Suprapubic skin (tissue), 4 donors: Measurements from ENCODE around the gene MDP1. TPM values are rescaled to one million over a fixed set of nuclear protein-coding genes. Genes with fewer than 3 reads are reported as not detected.
A peak's percentile ranks its signal among the peaks of the same experiment; 100 is the strongest.

Source experiments
- DNase-seq, 2 donors: peaks; one replicate each; pipeline ENCODE4 v3.0.0-alpha.2; 2019; ENCODE audit warnings: low spot score in 2 of 2
- H3K27ac ChIP-seq: fragments of 200-600 bp; sonication (generic); one replicate; pipeline ENCODE4 v1.5.1; 2019
- H3K27me3 ChIP-seq: fragments of 200-600 bp; sonication (generic); one replicate; pipeline ENCODE4 v1.5.1; 2019
- H3K36me3 ChIP-seq: fragments of 200-600 bp; sonication (generic); one replicate; pipeline ENCODE4 v1.5.1; 2019
- H3K4me1 ChIP-seq: fragments of 200-600 bp; sonication (generic); one replicate; pipeline ENCODE4 v1.5.1; 2019
- H3K4me3 ChIP-seq: fragments of 200-600 bp; sonication (generic); one replicate; pipeline ENCODE4 v1.5.1; 2019; ENCODE audit warnings: mild to moderate bottlenecking
- H3K9me3 ChIP-seq: fragments of 200-600 bp; sonication (generic); one replicate; pipeline ENCODE4 v1.5.1; 2019
- EP300 ChIP-seq: sonication (generic); formaldehyde crosslinking; IDR thresholded peaks from one replicate; pipeline ENCODE4 v1.6.1; 2017; ENCODE audit warnings: antibody characterized with exemption
- POLR2A ChIP-seq, 2 donors: fragments of 450-650 bp; IDR thresholded peaks; one replicate each; pipeline ENCODE4 v1.6.1; 2017; ENCODE audit warnings: antibody characterized with exemption in 2 of 2, mild to moderate bottlenecking in 2 of 2, moderate library complexity in 2 of 2
- POLR2AphosphoS5 ChIP-seq, 3 donors: sonication (generic); formaldehyde crosslinking; IDR thresholded peaks; one replicate each; pipeline ENCODE4 v1.6.1; 2017; ENCODE audit warnings: antibody characterized with exemption in 3 of 3
- WGBS: methylation state at CpG from one replicate; pipeline ENCODE4 v1.1.5; 2018; 5-methylcytosine and 5-hydroxymethylcytosine counted together
- total RNA-seq, 4 donors: library from RNA; depleted of rRNA; stranded (reverse); fragments of >200 nt; gene quantifications; one replicate each; pipeline ENCODE4 v1.1.0, GENCODE V29; 2016
- TF ChIP-seq, protein P1 (sequence below), 2 donors: fragments of 200-600 bp in 1 of 2; fragments of 450-650 bp in 1 of 2; sonication (generic) in 1 of 2; IDR thresholded peaks; one replicate each; pipeline ENCODE4 v1.5.1; 2016 to 2019; ENCODE audit warnings: antibody characterized with exemption in 2 of 2, mild to moderate bottlenecking in 1 of 2, moderate library complexity in 1 of 2

MDP1 gene
- total RNA-seq, result 10 to 100 TPM; 10.9 to 18.2 (median 11.5) TPM

DNA sequence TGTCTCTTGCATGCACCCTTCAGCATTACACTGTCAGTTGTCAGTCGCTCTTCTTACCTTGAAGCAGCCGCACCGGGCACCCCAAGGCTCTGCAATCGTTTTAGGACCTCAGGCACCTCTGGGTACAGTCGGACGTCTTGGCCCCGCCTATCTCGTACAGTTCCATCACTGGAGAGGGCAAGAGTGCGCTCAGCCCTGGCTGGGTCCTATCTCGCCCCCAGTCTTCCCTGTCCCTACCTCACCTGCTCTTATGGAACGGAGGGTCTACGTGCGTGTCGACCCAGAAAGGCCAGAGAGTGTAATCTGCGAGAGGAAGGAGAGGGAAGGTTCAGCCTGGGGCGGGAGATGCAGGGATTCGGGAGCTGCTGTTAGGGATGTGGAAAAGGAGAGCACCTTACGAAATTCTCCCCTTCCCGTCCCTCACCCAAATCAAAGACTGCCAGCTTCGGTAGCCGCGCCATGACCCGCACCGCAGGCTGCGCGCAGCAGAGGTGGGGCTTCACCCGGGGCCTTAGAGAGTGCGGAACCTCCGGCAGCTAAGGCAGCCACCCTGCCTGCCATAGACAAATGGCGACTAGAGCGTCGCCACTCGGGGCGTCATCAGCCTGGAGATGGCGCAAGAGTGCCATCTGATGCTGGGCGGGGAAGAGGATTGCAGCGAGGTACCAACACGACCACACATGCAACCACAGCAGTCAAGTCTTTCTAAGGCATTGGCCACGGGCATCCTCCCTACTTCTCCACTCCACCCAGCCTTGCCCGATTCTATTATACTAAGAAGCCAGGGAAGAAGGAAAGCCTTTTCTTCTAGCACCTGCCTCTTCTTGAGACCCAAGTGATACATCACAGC, at the start of gene MDP1:
Gene MDP1, minus strand, starts transcription at position 572 of the 850 bp plus-strand sequence. Its CDS starts 111 bp downstream, at position 461.
- WGBS, result under 1% methylated on average over 39 of the region's 40 CpGs
- peak; percentile 90 to 91 for DNase-seq

DNA sequence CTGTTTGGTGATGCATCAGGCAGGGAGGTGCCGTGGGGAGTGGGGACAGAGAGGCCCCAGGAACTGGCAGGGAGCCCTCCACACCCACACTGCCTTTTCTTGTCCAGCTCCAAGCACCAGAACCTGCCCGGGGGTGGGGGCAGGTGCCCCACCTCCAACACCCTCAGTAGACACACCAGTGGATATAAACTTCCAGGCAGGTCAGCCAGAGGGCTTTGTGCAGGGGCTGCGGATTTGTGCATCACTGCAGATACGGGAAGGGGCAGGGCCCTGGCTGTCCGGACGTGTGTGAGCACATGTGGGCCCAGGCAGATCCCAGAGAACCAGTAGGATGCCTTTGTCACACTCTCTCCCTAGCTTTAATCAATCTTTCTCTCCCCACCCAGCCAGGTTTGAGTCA, 48.4 kb upstream of the MDP1 start:
- 41% methylated on average over 4 of the region's 6 CpGs for WGBS
- peak in 1 of 2 donors; percentile 66 for DNase-seq
- peak overlapping the region; percentile 43 for H3K27ac ChIP-seq
- peaks cover 42% of the 10 kb centered on the region for H3K36me3 ChIP-seq
- peaks cover 27% of the 10 kb centered on the region for H3K4me1 ChIP-seq
- TF ChIP-seq, protein P1, sequence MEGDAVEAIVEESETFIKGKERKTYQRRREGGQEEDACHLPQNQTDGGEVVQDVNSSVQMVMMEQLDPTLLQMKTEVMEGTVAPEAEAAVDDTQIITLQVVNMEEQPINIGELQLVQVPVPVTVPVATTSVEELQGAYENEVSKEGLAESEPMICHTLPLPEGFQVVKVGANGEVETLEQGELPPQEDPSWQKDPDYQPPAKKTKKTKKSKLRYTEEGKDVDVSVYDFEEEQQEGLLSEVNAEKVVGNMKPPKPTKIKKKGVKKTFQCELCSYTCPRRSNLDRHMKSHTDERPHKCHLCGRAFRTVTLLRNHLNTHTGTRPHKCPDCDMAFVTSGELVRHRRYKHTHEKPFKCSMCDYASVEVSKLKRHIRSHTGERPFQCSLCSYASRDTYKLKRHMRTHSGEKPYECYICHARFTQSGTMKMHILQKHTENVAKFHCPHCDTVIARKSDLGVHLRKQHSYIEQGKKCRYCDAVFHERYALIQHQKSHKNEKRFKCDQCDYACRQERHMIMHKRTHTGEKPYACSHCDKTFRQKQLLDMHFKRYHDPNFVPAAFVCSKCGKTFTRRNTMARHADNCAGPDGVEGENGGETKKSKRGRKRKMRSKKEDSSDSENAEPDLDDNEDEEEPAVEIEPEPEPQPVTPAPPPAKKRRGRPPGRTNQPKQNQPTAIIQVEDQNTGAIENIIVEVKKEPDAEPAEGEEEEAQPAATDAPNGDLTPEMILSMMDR (IDR thresholded peaks at IDR 0.05), result no peak
- TF ChIP-seq POLR2AphosphoS5 (IDR thresholded peaks at IDR 0.05), result no peak
- TF ChIP-seq POLR2A (IDR thresholded peaks at IDR 0.05), result no peak
- TF ChIP-seq EP300, result no peak
- no peaks in the 10 kb centered on the region for H3K9me3 ChIP-seq
- no peaks in the 10 kb centered on the region for H3K27me3 ChIP-seq
- H3K4me3 ChIP-seq, result no peak overlapping the region

More for the DNA sequence above, at the start of gene MDP1:
- TF ChIP-seq POLR2A (IDR thresholded peaks at IDR 0.05), result peak; percentile 9 to 63
- TF ChIP-seq POLR2AphosphoS5 (IDR thresholded peaks at IDR 0.05), result peak; percentile 45 to 90 (median 90)
- TF ChIP-seq EP300, result no peak
- TF ChIP-seq, protein P1 (IDR thresholded peaks at IDR 0.05), result peak in 1 of 2 donors; percentile 60
- peaks cover 13% of the 10 kb centered on the region for H3K36me3 ChIP-seq
- H3K27ac ChIP-seq, result peak within 1 kb of the TSS; percentile 89
- H3K27me3 ChIP-seq, result no peaks in the 10 kb centered on the region
- peaks cover 35% of the 10 kb centered on the region for H3K4me1 ChIP-seq
- H3K4me3 ChIP-seq, result peak within 1 kb of the TSS; percentile 71
- no peaks in the 10 kb centered on the region for H3K9me3 ChIP-seq

DNA sequence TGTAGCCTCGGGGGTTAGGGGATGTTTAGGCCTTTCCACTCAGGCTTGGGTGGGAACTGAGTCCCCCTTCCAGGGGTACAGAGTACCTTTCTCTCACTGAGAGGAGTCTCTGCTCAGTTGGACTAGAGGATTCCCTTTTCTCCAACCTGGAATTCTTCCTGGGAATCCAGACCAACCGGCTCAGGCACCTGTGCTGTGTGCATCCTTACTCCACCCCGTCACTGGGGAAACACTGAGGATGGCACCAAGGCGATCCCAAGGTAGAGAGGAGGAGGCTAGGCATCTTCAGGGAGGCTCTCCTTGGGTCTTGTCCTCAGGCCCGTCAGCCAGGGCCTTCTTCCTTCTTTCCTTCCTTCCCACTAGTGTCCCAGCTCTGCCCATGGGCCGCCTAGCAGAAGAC, 48.0 kb upstream of the MDP1 start:
- H3K27ac ChIP-seq, result peak overlapping the region; percentile 43
- TF ChIP-seq POLR2A (IDR thresholded peaks at IDR 0.05), result no peak
- TF ChIP-seq, protein P1 (IDR thresholded peaks at IDR 0.05), result no peak
- H3K4me3 ChIP-seq, result no peak overlapping the region

DNA sequence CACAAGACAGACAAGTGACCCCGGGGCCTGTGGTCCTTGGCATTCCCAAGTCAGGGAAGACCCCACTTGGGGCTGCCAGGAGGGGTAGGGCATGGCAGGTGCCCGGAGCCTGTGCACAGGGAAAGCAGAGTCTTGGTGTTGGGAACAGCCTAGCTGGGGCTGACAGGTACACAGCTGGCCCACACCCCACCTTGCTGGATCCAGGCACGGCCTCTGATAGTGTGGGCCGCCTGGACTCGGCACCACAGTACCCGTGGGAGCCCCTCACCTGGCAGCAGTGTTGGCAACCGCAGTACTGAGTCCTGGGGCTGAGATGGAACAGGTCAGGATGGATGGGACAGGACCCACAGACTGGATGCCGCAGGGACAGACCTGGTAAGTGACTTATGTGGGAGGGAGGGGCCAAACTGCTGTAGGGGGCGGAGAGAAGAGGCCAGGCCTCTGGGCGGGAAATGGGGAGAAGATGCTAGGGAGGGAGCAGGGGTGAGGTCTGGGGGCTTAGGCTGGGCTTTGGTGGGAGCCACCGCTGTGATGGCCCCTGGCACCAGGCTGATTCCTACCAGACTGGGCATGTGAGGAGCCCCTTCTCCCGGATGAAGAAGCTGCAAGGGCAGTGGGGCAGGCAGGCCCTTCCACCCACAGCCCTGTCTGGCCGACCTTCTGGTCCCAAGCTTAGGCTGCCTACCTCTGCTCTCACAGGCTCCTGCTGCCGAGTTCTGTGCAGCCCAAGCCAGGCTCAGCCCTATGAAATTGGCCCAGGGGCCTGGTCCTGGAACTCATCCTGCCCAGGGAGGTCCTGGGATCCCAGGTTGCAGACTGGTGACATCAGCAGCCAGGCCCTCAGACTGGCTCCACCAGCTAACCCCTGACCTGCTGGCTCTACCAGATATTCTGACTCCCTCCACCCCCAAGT, 47.2 kb upstream of the MDP1 start, which contains the start of gene TGM1:
Gene TGM1, minus strand, starts transcription at position 357 of the 913 bp plus-strand sequence. CDS start 825 bp downstream, outside the sequence.
- Histone ChIP-seq H3K4me1 (peaks cover 33% of the 10 kb centered on the region), H3K27me3 (no peaks in the 10 kb centered on the region), H3K4me3 (no peak within 1 kb of the TSS), H3K27ac (peak within 1 kb of the TSS; percentile 43), H3K9me3 (no peaks in the 10 kb centered on the region), H3K36me3 (peaks cover 32% of the 10 kb centered on the region)
- TF ChIP-seq EP300 (no peak), POLR2A (IDR thresholded peaks at IDR 0.05) (no peak), POLR2AphosphoS5 (IDR thresholded peaks at IDR 0.05) (no peak)
- TF ChIP-seq, protein P1 (IDR thresholded peaks at IDR 0.05), result no peak
- no peak for DNase-seq
- 83% methylated on average over 12 of the region's 14 CpGs for WGBS

More for the DNA sequence above, 48.0 kb upstream of the MDP1 start:
- Histone ChIP-seq H3K27me3 (no peaks in the 10 kb centered on the region), H3K4me1 (peaks cover 31% of the 10 kb centered on the region), H3K9me3 (no peaks in the 10 kb centered on the region), H3K36me3 (peaks cover 38% of the 10 kb centered on the region)
- 60% methylated on average over 6 of the region's 6 CpGs for WGBS
- DNase-seq, result no peak
